ENCODE measurements around the gene CLIP3.
"Not testable (repeated sequence)": the region's sequence is repeated elsewhere in the genome, so short reads cannot be mapped to it uniquely, and the experiment has no call there.

Gene CLIP3

GRCh38 chr19:36041092-36041491, 8.4 kb upstream of the CLIP3 start:
- H3K4me2 ChIP-seq; H3K27ac ChIP-seq; H3K9ac ChIP-seq; H3K9me3 ChIP-seq (replicated peaks in 1 of 11); H3K4me3 ChIP-seq; H4K20me1 ChIP-seq; H3K27me3 ChIP-seq: not testable (repeated sequence)
- Histone ChIP-seq H3K36me3 (peaks cover 0 to 34% (median 14%) of the 10 kb centered on the region in 11 experiments; a peak in 10 of 22 replicates), H3K4me1 (peaks cover 9 to 28% (median 18%) of the 10 kb centered on the region in 10 experiments; a peak in 19 of 20 replicates)
- TF ChIP-seq Cebpa-rat (IDR thresholded peaks at IDR 0.05): peak in 9 of 11 experiments; percentile 41 to 89 (median 66); a peak in 13 of 22 replicates

- H3K9ac ChIP-seq: no peak overlapping the region
- H4K20me1 ChIP-seq: 0 out of 22 replicates have a peak, but pooled peaks cover 0 to 5% (median 0%) of the 10 kb centered on the region in 11 experiments
- H3K4me2 ChIP-seq: no peak overlapping the region
- H3K27me3 ChIP-seq: no peaks in the 10 kb centered on the region
- no peak overlapping the region for H3K4me3 ChIP-seq
- H3K4me1 ChIP-seq: peaks cover 9 to 28% (median 18%) of the 10 kb centered on the region in 10 experiments; a peak in 19 of 20 replicates
- H3K9me3 ChIP-seq (replicated peaks in 1 of 11): no peaks in the 10 kb centered on the region
- no peak for TF ChIP-seq Cebpa-rat (IDR thresholded peaks at IDR 0.05)
- H3K36me3 ChIP-seq: peaks cover 0 to 28% (median 12%) of the 10 kb centered on the region in 11 experiments; a peak in 10 of 22 replicates
- no peak overlapping the region for H3K27ac ChIP-seq
These were observed 7.8 kb upstream of the CLIP3 start for GRCh38 chr19:36040495-36040894.

GRCh38 chr19:36031308-36031707, 1.4 kb downstream of the CLIP3 start:
- Histone ChIP-seq H3K27ac (no peak overlapping the region), H4K20me1 (no peaks in the 10 kb centered on the region), H3K9me3 (replicated peaks in 1 of 11) (no peaks in the 10 kb centered on the region), H3K4me3 (no peak overlapping the region), H3K36me3 (peaks cover 0 to 24% (median 8%) of the 10 kb centered on the region in 11 experiments; a peak in 11 of 22 replicates), H3K4me2 (no peak overlapping the region), H3K4me1 (peaks cover 0 to 16% (median 6%) of the 10 kb centered on the region in 10 experiments; a peak in 12 of 20 replicates), H3K9ac (no peak overlapping the region; a peak in 1 of 22 replicates), H3K27me3 (no peaks in the 10 kb centered on the region)
- no peak for TF ChIP-seq Cebpa-rat (IDR thresholded peaks at IDR 0.05)

- no peak for TF ChIP-seq Cebpa-rat (IDR thresholded peaks at IDR 0.05)
- Histone ChIP-seq H3K4me2 (no peak overlapping the region), H3K9ac (no peak overlapping the region), H3K4me3 (no peak overlapping the region), H3K36me3 (peaks cover 0 to 25% (median 8%) of the 10 kb centered on the region in 11 experiments; a peak in 11 of 22 replicates), H3K4me1 (peaks cover 0 to 12% (median 5%) of the 10 kb centered on the region in 10 experiments; a peak in 9 of 20 replicates), H4K20me1 (no peaks in the 10 kb centered on the region; a peak in 2 of 22 replicates), H3K27me3 (no peaks in the 10 kb centered on the region), H3K27ac (no peak overlapping the region), H3K9me3 (replicated peaks in 1 of 11) (no peaks in the 10 kb centered on the region)
These were observed 2.2 kb downstream of the CLIP3 start for GRCh38 chr19:36030264-36031148.

- Histone ChIP-seq H3K27ac (no peak overlapping the region), H3K4me1 (peaks cover 0 to 12% (median 5%) of the 10 kb centered on the region in 10 experiments; a peak in 9 of 20 replicates), H3K4me2 (no peak overlapping the region), H3K4me3 (no peak overlapping the region), H4K20me1 (no peaks in the 10 kb centered on the region; a peak in 2 of 22 replicates), H3K27me3 (no peaks in the 10 kb centered on the region), H3K9me3 (replicated peaks in 1 of 11) (no peaks in the 10 kb centered on the region), H3K36me3 (peaks cover 0 to 24% (median 11%) of the 10 kb centered on the region in 11 experiments; a peak in 14 of 22 replicates), H3K9ac (no peak overlapping the region)
- no peak for TF ChIP-seq Cebpa-rat (IDR thresholded peaks at IDR 0.05)
These were observed 4.2 kb downstream of the CLIP3 start for GRCh38 chr19:36028313-36029041.

- H4K20me1 ChIP-seq: no peaks in the 10 kb centered on the region; a peak in 2 of 22 replicates
These were observed 5.0 kb downstream of the CLIP3 start for GRCh38 chr19:36027696-36028095.

GRCh38 chr19:36026091-36026876, 6.4 kb downstream of the CLIP3 start:
- no peak overlapping the region for H3K9ac ChIP-seq
- H3K4me3 ChIP-seq: no peak overlapping the region
- TF ChIP-seq Cebpa-rat (IDR thresholded peaks at IDR 0.05): no peak

More at GRCh38 chr19:36027696-36028095, 5.0 kb downstream of the CLIP3 start:
- Histone ChIP-seq H3K4me1 (peaks cover 0 to 7% (median 1%) of the 10 kb centered on the region in 10 experiments; a peak in 6 of 20 replicates), H3K9ac (no peak overlapping the region), H3K27ac (no peak overlapping the region), H3K9me3 (replicated peaks in 1 of 11) (no peaks in the 10 kb centered on the region), H3K27me3 (no peaks in the 10 kb centered on the region), H3K36me3 (peaks cover 0 to 30% (median 17%) of the 10 kb centered on the region in 11 experiments; a peak in 15 of 22 replicates), H3K4me3 (no peak overlapping the region), H3K4me2 (no peak overlapping the region)
- TF ChIP-seq Cebpa-rat (IDR thresholded peaks at IDR 0.05): no peak

GRCh38 chr19:36025541-36025940, 7.1 kb downstream of the CLIP3 start:
- Histone ChIP-seq H3K27ac (no peak overlapping the region), H3K4me1 (no peaks in the 10 kb centered on the region), H3K36me3 (peaks cover 0 to 51% (median 31%) of the 10 kb centered on the region in 11 experiments; a peak in 17 of 22 replicates), H4K20me1 (no peaks in the 10 kb centered on the region; a peak in 2 of 22 replicates), H3K9ac (no peak overlapping the region), H3K27me3 (no peaks in the 10 kb centered on the region), H3K9me3 (replicated peaks in 1 of 11) (no peaks in the 10 kb centered on the region), H3K4me2 (no peak overlapping the region), H3K4me3 (no peak overlapping the region)
- TF ChIP-seq Cebpa-rat (IDR thresholded peaks at IDR 0.05): no peak

More at GRCh38 chr19:36026091-36026876, 6.4 kb downstream of the CLIP3 start:
- Histone ChIP-seq H3K4me1 (no peaks in the 10 kb centered on the region), H3K27ac (no peak overlapping the region), H3K4me2 (no peak overlapping the region), H3K9me3 (replicated peaks in 1 of 11) (no peaks in the 10 kb centered on the region), H3K27me3 (no peaks in the 10 kb centered on the region), H4K20me1 (no peaks in the 10 kb centered on the region; a peak in 2 of 22 replicates), H3K36me3 (peaks cover 0 to 44% (median 27%) of the 10 kb centered on the region in 11 experiments; a peak in 17 of 22 replicates)

Measured in BLaER1 treated with 17β-estradiol and CSF1 and Interleukin-3, amounts not matched to agents 10 nM and 100 nM (cell line).